WTC11 (cell line): ENCODE results near the gene UBXN11. TPM values are rescaled to one million over a fixed set of nuclear protein-coding genes. Genes with fewer than 3 reads are reported as not detected.

Experiments
- ATAC-seq: fragments of 200-7000 bp; cut with Tn5 transposase; 2 replicates; pipeline ENCODE4 v1.10.0; 2021; ENCODE audit warnings: mild to moderate bottlenecking, moderate library complexity
- CTCF ChIA-PET: fragments of 300-600 bp; sonication (Branson Sonifier 250); formaldehyde crosslinking; loops from one replicate; lab custom pipeline; 2021; ENCODE audit warnings: antibody characterized with exemption; lab: Charles Lee
- POLR2A ChIA-PET: fragments of 350-600 bp; sonication (Branson Sonifier 250); formaldehyde crosslinking; loops from one replicate; lab custom pipeline; 2021; ENCODE audit warnings: antibody characterized with exemption; lab: Charles Lee
- DNase-seq: peaks from one replicate; pipeline ENCODE4 v3.0.0; 2021; ENCODE audit warnings: low spot score
- H3K27ac Mint-ChIP-seq: 2 replicates; pipeline ENCODE4 v1.8.0; 2021; ENCODE audit warnings: mixed read lengths
- H3K27me3 Mint-ChIP-seq: 2 replicates; pipeline ENCODE4 v1.8.0; 2021; ENCODE audit warnings: low read depth, mild to moderate bottlenecking, moderate library complexity, mixed read lengths
- H3K36me3 Mint-ChIP-seq: 2 replicates; pipeline ENCODE4 v1.8.0; 2021; ENCODE audit warnings: mixed read lengths
- H3K4me1 Mint-ChIP-seq: 2 replicates; pipeline ENCODE4 v1.8.0; 2022; ENCODE audit warnings: mixed read lengths
- H3K4me3 Mint-ChIP-seq: 2 replicates; pipeline ENCODE4 v1.8.0; 2021; ENCODE audit warnings: mild to moderate bottlenecking, moderate library complexity, mixed read lengths
- H3K9me3 Mint-ChIP-seq: 2 replicates; pipeline ENCODE4 v1.8.0; 2021; ENCODE audit warnings: mixed read lengths
- CREM ChIP-seq: sonication (generic); formaldehyde crosslinking; IDR thresholded peaks from 2 replicates; pipeline ENCODE4 v1.8.1; 2022; ENCODE audit warnings: mild to moderate bottlenecking, missing genetic modification reagents, moderate library complexity
- GABPB1 ChIP-seq: sonication (generic); formaldehyde crosslinking; IDR thresholded peaks from 2 replicates; pipeline ENCODE4 v1.8.1; 2023; ENCODE audit warnings: mild to moderate bottlenecking, missing genetic modification reagents
- HMGA2 ChIP-seq: fragments of 250-450 bp; sonication (Bioruptor Pico); IDR thresholded peaks from 2 replicates; pipeline ENCODE4 v1.4.0; 2021; ENCODE audit warnings: mild to moderate bottlenecking, moderate library complexity
- IRF2 ChIP-seq: sonication (generic); formaldehyde crosslinking; IDR thresholded peaks from 2 replicates; pipeline ENCODE4 v1.8.0; 2022; ENCODE audit warnings: low read depth, missing genetic modification reagents, borderline replicate concordance
- NFATC4 ChIP-seq: fragments of 250-450 bp; sonication (Bioruptor Pico); IDR thresholded peaks from 2 replicates; pipeline ENCODE4 v1.9.0; 2021; ENCODE audit warnings: mild to moderate bottlenecking
- NR1H2 ChIP-seq: sonication (generic); formaldehyde crosslinking; IDR thresholded peaks from 2 replicates; pipeline ENCODE4 v1.9.0; 2021; ENCODE audit warnings: mild to moderate bottlenecking, moderate library complexity, missing genetic modification reagents
- NR2C2 ChIP-seq: sonication (generic); formaldehyde crosslinking; IDR thresholded peaks from 2 replicates; pipeline ENCODE4 v1.8.0; 2022; ENCODE audit warnings: mild to moderate bottlenecking, missing genetic modification reagents
- SMAD4 ChIP-seq: sonication (generic); formaldehyde crosslinking; IDR thresholded peaks from 2 replicates; pipeline ENCODE4 v1.8.0; 2022; ENCODE audit warnings: mild to moderate bottlenecking, missing genetic modification reagents
- TCF7 ChIP-seq: sonication (generic); formaldehyde crosslinking; IDR thresholded peaks from 2 replicates; pipeline ENCODE4 v1.8.0; 2022; ENCODE audit warnings: mild to moderate bottlenecking, low read depth, missing genetic modification reagents, moderate library complexity
- TEAD1 ChIP-seq: sonication (generic); formaldehyde crosslinking; IDR thresholded peaks from 2 replicates; pipeline ENCODE4 v1.8.0; 2022; ENCODE audit warnings: mild to moderate bottlenecking, missing genetic modification reagents
- ZBTB21 ChIP-seq: sonication (generic); formaldehyde crosslinking; IDR thresholded peaks from 2 replicates; pipeline ENCODE4 v1.8.1; 2023; ENCODE audit warnings: mild to moderate bottlenecking, missing genetic modification reagents, borderline replicate concordance
- total RNA-seq: library from RNA; stranded (reverse); gene quantifications from 3 replicates; pipeline ENCODE4 v1.2.3, GENCODE V29; 2021
- TF ChIP-seq, protein P1 (sequence below): fragments of 250-450 bp; sonication (Bioruptor Pico); IDR thresholded peaks from 2 replicates; pipeline ENCODE4 v1.9.0; 2021; ENCODE audit warnings: mild to moderate bottlenecking, borderline replicate concordance
- TF ChIP-seq, protein P2 (sequence below): sonication (generic); formaldehyde crosslinking; IDR thresholded peaks from 2 replicates; pipeline ENCODE4 v1.8.1; 2022; ENCODE audit warnings: mild to moderate bottlenecking, moderate library complexity, missing genetic modification reagents
- TF ChIP-seq, protein P3 (sequence below): sonication (generic); formaldehyde crosslinking; IDR thresholded peaks from 2 replicates; pipeline ENCODE4 v1.8.0; 2022; ENCODE audit warnings: mild to moderate bottlenecking, missing genetic modification reagents
- TF ChIP-seq, protein P4 (sequence below): sonication (generic); formaldehyde crosslinking; IDR thresholded peaks from 2 replicates; pipeline ENCODE4 v1.8.1; 2022; ENCODE audit warnings: missing genetic modification reagents, borderline replicate concordance
- TF ChIP-seq, protein P5 (sequence below): sonication (generic); formaldehyde crosslinking; conservative IDR thresholded peaks from 2 replicates; pipeline ENCODE4 v1.8.1; 2022; ENCODE audit warnings: mild to moderate bottlenecking, missing genetic modification reagents
- TF ChIP-seq, protein P6 (sequence below): sonication (generic); formaldehyde crosslinking; IDR thresholded peaks from 2 replicates; pipeline ENCODE4 v1.8.0; 2022; ENCODE audit warnings: mild to moderate bottlenecking, missing genetic modification reagents
- TF ChIP-seq, protein P7 (sequence below): sonication (generic); formaldehyde crosslinking; IDR thresholded peaks from 2 replicates; pipeline ENCODE4 v1.8.1; 2022; ENCODE audit warnings: low read depth, missing genetic modification reagents, borderline replicate concordance
- TF ChIP-seq, protein P8 (sequence below): sonication (generic); formaldehyde crosslinking; IDR thresholded peaks from 2 replicates; pipeline ENCODE4 v1.8.1; 2023; ENCODE audit warnings: mild to moderate bottlenecking, missing genetic modification reagents, borderline replicate concordance

The UBXN11 gene
- total RNA-seq, 1 experiment from 2014 or later = 14.1 TPM

DNA sequence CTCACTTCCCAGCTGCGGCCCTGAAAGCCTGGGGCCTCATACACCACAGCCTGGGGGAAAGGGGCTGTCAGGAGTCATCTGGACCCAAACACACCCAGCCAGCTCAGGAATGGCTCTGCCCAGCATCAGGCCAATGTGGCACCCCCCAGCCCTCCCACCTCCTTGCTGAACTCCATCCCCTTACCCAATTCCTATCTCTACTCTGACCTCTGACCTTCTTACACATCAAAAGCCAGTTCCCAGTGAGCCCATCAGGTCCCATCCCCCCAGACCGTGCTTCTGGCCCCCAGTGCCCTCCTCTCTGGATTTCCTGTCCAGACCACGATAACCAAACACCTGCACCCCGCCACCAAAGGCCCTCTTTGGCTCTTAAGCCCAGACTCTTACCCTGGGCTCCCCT is 31.2 kb upstream of the UBXN11 start:
- TF ChIP-seq NR1H2 (CRISPR knock-in tag) = no peak
- no peak for TF ChIP-seq NFATC4 (CRISPR knock-in tag)
- no peak for TF ChIP-seq HMGA2 (CRISPR knock-in tag)
- no peak for TF ChIP-seq TCF7 (CRISPR knock-in tag)
- TF ChIP-seq IRF2 (CRISPR knock-in tag) = no peak
- TF ChIP-seq SMAD4 (CRISPR knock-in tag) = no peak
- TF ChIP-seq, all 79 proteins: peak for 0
- ChIA-PET CTCF (interaction anchor here (1.2 to 2.0 kb wide), 4 partner anchors 19 to 79 kb away, joined by 3 to 18 read pairs (median 6); no protein-coding TSS in a partner anchor), POLR2A (no interaction called here)
- Mint-ChIP-seq H3K27ac (no peak overlapping the region), H3K36me3 (peaks cover 2% of the 10 kb centered on the region; the same call in 1 of the 2 replicates), H3K27me3 (peaks cover 8% of the 10 kb centered on the region), H3K4me1 (peaks cover 28% of the 10 kb centered on the region), H3K9me3 (no peaks in the 10 kb centered on the region), H3K4me3 (no peak overlapping the region)
- ATAC-seq (no peak), DNase-seq (no peak)

DNA sequence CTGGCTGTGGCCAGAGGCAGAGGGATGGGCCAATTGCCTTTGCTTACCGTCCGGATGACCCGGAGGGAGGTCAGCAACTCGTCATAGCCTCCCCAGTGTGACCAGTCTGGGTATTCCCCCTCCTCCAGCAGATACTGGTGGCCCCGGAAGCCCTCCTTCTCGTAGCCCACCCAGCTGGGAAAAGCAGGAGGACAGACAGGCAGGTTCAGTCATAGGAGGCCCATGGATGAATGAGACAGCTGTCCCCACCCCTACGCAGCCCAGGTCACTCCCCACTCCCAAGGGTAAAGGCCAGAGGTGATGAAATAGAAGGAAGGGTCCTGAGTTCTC is 30.7 kb upstream of the UBXN11 start:
- POLR2A ChIA-PET = interaction anchor here (1.0 to 1.2 kb wide), 2 partner anchors 73 to 103 kb away, joined by 3 to 8 read pairs; partner anchors contain the start of gene CEP85
- Mint-ChIP-seq H3K27me3 (peaks cover 8% of the 10 kb centered on the region), H3K36me3 (peaks cover 2% of the 10 kb centered on the region; the same call in 1 of the 2 replicates), H3K9me3 (no peaks in the 10 kb centered on the region)
- TF ChIP-seq TEAD1 (no peak), ZBTB21 (CRISPR knock-in tag) (no peak), TCF7 (CRISPR knock-in tag) (no peak), CREM (CRISPR knock-in tag) (no peak), SMAD4 (CRISPR knock-in tag) (no peak), GABPB1 (no peak), NR2C2 (CRISPR knock-in tag) (no peak)
- TF ChIP-seq, protein P1, sequence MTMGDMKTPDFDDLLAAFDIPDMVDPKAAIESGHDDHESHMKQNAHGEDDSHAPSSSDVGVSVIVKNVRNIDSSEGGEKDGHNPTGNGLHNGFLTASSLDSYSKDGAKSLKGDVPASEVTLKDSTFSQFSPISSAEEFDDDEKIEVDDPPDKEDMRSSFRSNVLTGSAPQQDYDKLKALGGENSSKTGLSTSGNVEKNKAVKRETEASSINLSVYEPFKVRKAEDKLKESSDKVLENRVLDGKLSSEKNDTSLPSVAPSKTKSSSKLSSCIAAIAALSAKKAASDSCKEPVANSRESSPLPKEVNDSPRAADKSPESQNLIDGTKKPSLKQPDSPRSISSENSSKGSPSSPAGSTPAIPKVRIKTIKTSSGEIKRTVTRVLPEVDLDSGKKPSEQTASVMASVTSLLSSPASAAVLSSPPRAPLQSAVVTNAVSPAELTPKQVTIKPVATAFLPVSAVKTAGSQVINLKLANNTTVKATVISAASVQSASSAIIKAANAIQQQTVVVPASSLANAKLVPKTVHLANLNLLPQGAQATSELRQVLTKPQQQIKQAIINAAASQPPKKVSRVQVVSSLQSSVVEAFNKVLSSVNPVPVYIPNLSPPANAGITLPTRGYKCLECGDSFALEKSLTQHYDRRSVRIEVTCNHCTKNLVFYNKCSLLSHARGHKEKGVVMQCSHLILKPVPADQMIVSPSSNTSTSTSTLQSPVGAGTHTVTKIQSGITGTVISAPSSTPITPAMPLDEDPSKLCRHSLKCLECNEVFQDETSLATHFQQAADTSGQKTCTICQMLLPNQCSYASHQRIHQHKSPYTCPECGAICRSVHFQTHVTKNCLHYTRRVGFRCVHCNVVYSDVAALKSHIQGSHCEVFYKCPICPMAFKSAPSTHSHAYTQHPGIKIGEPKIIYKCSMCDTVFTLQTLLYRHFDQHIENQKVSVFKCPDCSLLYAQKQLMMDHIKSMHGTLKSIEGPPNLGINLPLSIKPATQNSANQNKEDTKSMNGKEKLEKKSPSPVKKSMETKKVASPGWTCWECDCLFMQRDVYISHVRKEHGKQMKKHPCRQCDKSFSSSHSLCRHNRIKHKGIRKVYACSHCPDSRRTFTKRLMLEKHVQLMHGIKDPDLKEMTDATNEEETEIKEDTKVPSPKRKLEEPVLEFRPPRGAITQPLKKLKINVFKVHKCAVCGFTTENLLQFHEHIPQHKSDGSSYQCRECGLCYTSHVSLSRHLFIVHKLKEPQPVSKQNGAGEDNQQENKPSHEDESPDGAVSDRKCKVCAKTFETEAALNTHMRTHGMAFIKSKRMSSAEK (CRISPR knock-in tag) = no peak
- TF ChIP-seq, protein P2, sequence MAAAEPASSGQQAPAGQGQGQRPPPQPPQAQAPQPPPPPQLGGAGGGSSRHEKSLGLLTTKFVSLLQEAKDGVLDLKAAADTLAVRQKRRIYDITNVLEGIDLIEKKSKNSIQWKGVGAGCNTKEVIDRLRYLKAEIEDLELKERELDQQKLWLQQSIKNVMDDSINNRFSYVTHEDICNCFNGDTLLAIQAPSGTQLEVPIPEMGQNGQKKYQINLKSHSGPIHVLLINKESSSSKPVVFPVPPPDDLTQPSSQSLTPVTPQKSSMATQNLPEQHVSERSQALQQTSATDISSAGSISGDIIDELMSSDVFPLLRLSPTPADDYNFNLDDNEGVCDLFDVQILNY (CRISPR knock-in tag) = no peak
- TF ChIP-seq, protein P3, sequence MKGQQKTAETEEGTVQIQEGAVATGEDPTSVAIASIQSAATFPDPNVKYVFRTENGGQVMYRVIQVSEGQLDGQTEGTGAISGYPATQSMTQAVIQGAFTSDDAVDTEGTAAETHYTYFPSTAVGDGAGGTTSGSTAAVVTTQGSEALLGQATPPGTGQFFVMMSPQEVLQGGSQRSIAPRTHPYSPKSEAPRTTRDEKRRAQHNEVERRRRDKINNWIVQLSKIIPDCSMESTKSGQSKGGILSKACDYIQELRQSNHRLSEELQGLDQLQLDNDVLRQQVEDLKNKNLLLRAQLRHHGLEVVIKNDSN (CRISPR knock-in tag) = no peak
- TF ChIP-seq, protein P4, sequence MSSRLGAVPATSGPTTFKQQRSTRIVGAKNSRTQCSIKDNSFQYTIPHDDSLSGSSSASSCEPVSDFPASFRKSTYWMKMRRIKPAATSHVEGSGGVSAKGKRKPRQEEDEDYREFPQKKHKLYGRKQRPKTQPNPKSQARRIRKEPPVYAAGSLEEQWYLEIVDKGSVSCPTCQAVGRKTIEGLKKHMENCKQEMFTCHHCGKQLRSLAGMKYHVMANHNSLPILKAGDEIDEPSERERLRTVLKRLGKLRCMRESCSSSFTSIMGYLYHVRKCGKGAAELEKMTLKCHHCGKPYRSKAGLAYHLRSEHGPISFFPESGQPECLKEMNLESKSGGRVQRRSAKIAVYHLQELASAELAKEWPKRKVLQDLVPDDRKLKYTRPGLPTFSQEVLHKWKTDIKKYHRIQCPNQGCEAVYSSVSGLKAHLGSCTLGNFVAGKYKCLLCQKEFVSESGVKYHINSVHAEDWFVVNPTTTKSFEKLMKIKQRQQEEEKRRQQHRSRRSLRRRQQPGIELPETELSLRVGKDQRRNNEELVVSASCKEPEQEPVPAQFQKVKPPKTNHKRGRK (CRISPR knock-in tag) = no peak
- TF ChIP-seq, protein P5, sequence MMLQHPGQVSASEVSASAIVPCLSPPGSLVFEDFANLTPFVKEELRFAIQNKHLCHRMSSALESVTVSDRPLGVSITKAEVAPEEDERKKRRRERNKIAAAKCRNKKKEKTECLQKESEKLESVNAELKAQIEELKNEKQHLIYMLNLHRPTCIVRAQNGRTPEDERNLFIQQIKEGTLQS (CRISPR knock-in tag) = no peak
- TF ChIP-seq, protein P6, sequence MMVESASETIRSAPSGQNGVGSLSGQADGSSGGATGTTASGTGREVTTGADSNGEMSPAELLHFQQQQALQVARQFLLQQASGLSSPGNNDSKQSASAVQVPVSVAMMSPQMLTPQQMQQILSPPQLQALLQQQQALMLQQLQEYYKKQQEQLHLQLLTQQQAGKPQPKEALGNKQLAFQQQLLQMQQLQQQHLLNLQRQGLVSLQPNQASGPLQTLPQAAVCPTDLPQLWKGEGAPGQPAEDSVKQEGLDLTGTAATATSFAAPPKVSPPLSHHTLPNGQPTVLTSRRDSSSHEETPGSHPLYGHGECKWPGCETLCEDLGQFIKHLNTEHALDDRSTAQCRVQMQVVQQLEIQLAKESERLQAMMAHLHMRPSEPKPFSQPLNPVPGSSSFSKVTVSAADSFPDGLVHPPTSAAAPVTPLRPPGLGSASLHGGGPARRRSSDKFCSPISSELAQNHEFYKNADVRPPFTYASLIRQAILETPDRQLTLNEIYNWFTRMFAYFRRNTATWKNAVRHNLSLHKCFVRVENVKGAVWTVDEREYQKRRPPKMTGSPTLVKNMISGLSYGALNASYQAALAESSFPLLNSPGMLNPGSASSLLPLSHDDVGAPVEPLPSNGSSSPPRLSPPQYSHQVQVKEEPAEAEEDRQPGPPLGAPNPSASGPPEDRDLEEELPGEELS (CRISPR knock-in tag) = no peak
- TF ChIP-seq, protein P7, sequence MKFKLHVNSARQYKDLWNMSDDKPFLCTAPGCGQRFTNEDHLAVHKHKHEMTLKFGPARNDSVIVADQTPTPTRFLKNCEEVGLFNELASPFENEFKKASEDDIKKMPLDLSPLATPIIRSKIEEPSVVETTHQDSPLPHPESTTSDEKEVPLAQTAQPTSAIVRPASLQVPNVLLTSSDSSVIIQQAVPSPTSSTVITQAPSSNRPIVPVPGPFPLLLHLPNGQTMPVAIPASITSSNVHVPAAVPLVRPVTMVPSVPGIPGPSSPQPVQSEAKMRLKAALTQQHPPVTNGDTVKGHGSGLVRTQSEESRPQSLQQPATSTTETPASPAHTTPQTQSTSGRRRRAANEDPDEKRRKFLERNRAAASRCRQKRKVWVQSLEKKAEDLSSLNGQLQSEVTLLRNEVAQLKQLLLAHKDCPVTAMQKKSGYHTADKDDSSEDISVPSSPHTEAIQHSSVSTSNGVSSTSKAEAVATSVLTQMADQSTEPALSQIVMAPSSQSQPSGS (CRISPR knock-in tag) = no peak
- TF ChIP-seq, protein P8, sequence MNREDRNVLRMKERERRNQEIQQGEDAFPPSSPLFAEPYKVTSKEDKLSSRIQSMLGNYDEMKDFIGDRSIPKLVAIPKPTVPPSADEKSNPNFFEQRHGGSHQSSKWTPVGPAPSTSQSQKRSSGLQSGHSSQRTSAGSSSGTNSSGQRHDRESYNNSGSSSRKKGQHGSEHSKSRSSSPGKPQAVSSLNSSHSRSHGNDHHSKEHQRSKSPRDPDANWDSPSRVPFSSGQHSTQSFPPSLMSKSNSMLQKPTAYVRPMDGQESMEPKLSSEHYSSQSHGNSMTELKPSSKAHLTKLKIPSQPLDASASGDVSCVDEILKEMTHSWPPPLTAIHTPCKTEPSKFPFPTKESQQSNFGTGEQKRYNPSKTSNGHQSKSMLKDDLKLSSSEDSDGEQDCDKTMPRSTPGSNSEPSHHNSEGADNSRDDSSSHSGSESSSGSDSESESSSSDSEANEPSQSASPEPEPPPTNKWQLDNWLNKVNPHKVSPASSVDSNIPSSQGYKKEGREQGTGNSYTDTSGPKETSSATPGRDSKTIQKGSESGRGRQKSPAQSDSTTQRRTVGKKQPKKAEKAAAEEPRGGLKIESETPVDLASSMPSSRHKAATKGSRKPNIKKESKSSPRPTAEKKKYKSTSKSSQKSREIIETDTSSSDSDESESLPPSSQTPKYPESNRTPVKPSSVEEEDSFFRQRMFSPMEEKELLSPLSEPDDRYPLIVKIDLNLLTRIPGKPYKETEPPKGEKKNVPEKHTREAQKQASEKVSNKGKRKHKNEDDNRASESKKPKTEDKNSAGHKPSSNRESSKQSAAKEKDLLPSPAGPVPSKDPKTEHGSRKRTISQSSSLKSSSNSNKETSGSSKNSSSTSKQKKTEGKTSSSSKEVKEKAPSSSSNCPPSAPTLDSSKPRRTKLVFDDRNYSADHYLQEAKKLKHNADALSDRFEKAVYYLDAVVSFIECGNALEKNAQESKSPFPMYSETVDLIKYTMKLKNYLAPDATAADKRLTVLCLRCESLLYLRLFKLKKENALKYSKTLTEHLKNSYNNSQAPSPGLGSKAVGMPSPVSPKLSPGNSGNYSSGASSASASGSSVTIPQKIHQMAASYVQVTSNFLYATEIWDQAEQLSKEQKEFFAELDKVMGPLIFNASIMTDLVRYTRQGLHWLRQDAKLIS (CRISPR knock-in tag) = no peak
- TF ChIP-seq, all 79 proteins: peak for 0
- CTCF ChIA-PET = interaction anchor here (1.3 to 2.2 kb wide), 4 partner anchors 52 to 168 kb away, joined by 3 to 18 read pairs (median 11); partner anchors contain the start of genes C1orf232 and ZNF593
- H3K4me1 Mint-ChIP-seq = peaks cover 28% of the 10 kb centered on the region
- H3K27ac Mint-ChIP-seq = no peak overlapping the region
- no peak for ATAC-seq
- DNase-seq = no peak
- H3K4me3 Mint-ChIP-seq = peak overlapping the region; percentile 62
